22Rv1 (cell line): ENCODE data around the gene SHROOM2.

ENCODE experiments used
- H3K27ac ChIP-seq: fragments of 450-650 bp; 2 replicates; pipeline ENCODE4 v1.5.1; 2017
- ZFX ChIP-seq: fragments of 450-650 bp; IDR thresholded peaks from 2 replicates; pipeline ENCODE4 v1.6.1; 2017; ENCODE audit warnings: antibody characterized with exemption, borderline replicate concordance
- TF ChIP-seq, protein P1 (sequence below): fragments of 450-650 bp; IDR thresholded peaks from 2 replicates; pipeline ENCODE4 v1.5.1; 2017; ENCODE audit warnings: mild to moderate bottlenecking

SHROOM2 gene

DNA sequence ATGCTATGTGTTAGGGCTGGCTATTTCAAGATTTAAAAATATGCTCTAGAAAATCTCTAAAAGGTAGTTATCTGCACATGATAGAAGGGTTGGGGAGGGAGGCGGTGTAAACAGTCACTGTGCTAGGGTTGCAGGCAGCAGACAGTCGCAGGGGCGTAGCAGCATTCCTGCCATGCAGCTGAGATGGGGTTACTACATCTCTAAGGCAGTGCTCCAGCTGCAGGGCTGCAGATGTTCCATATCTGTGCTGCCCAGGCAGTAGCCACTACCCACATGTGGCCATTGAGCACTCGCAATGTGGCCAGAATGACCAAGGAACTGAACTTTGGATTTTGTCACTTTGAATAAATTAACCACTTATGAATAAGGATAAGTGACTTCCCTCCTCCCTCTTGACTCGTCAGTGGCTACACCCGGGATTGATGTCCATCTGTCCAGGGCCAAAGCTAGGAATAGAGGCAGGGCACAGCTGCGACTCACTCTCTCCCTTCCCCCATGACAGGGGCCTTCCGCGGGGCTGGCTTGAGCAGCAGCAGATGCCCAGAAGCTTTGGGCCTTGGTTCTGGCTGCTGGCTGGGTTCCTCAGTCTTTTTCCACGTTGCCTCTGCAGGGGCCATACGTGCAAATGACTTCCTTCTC is 101.5 kb downstream of the SHROOM2 start:
- no peak for TF ChIP-seq ZFX
- TF ChIP-seq, protein P1, sequence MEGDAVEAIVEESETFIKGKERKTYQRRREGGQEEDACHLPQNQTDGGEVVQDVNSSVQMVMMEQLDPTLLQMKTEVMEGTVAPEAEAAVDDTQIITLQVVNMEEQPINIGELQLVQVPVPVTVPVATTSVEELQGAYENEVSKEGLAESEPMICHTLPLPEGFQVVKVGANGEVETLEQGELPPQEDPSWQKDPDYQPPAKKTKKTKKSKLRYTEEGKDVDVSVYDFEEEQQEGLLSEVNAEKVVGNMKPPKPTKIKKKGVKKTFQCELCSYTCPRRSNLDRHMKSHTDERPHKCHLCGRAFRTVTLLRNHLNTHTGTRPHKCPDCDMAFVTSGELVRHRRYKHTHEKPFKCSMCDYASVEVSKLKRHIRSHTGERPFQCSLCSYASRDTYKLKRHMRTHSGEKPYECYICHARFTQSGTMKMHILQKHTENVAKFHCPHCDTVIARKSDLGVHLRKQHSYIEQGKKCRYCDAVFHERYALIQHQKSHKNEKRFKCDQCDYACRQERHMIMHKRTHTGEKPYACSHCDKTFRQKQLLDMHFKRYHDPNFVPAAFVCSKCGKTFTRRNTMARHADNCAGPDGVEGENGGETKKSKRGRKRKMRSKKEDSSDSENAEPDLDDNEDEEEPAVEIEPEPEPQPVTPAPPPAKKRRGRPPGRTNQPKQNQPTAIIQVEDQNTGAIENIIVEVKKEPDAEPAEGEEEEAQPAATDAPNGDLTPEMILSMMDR = no peak
- no peak overlapping the region for H3K27ac ChIP-seq

DNA sequence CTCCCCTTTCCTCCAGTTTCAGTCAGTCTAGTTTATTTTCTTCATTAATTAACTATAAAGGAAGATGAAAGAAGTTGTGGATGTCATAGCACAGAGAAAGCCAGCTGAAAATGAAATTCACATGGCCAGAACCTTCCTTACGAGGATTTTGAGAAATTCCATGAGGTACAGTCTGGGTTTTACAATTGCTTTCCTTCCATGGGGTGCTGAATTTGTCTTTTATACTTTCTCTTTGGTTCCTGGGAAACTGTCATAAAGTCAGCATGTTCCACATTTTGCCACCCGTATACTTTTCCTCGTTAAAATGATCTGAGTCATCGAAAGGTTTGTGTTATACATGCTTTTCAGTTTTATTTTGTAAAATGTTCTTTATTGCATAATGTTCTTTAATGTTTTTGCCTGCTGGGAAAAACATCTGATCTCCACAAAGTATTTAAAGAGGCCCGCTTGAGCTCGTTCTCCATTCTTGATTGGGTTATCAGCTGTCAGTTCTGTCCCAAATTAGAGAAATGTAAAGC is 102.8 kb downstream of the SHROOM2 start:
- TF ChIP-seq, protein P1 = no peak
- no peak for TF ChIP-seq ZFX

DNA sequence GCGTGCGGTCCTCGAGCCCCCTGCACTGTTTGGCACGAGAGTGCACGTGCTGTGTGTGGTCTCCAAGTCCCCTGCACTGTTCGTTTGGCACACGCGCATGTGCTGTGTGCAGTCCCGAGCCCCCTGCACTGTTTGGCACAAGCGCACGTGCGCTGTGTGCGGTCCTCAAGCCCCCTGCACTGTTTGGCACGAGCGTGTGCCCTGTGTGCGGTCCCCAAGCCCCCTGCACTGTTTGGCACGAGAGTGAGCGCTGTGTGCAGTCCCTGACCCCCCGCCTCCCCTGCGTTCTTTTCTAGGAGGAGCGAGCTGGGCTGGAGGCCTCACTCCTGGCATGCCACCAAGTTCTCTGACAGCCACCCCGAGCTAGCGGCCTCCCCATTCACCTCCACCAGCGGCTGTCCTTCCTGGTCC is 104.5 kb downstream of the SHROOM2 start:
- H3K27ac ChIP-seq = no peak overlapping the region
- TF ChIP-seq ZFX = no peak

More for the DNA sequence above, 102.8 kb downstream of the SHROOM2 start:
- no peak overlapping the region for H3K27ac ChIP-seq

DNA sequence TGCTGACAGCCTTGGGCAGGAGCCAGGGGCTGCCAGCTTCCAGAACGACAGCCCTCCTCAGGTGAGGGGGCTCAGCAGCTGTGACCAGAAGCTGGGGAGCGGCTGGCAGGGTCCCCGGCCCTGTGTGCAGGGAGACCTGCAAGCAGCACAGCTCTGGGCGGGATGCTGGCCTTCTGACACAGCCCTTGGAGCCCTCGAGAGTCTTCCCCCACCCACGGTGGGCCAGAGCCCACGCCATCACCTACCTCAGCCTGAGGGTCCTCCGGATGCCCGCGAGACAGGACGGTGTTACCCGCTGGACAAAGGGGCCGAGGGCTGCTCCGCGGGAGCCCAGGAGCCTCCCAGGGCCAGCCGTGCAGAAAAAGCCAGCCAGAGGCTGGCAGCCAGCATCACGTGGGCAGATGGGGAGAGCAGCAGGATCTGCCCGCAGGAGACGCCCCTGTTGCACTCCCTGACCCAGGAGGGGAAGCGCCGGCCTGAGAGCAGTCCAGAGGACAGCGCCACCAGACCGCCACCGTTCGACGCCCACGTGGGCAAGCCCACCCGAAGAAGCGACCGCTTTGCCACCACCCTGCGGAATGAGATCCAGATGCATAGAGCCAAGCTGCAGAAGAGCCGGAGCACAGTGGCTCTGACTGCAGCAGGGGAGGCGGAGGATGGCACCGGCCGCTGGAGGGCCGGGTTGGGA is 109.1 kb downstream of the SHROOM2 start:
- H3K27ac ChIP-seq = no peak overlapping the region
- TF ChIP-seq, protein P1 = no peak
- no peak for TF ChIP-seq ZFX

DNA sequence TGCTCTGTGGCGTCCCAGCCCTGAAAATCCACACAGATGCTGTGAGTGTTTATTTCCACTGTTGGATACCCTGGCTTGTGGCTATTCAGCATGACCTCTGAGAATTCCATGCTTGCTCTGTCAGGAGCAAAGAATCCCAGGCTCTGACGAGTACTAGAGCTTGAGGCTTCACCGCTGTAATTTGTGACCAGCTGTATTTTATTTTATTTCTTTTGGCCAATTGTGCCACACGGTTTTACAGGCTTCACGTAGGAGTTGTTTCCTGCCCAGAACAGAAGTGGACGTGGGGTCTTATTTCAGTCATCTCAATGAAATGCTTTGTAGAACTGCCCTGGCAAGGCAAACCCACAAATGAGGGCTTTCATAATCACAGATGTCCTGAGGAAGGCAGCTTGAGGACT is 111.5 kb downstream of the SHROOM2 start:
- TF ChIP-seq, protein P1 = no peak
- no peak for TF ChIP-seq ZFX
- H3K27ac ChIP-seq = no peak overlapping the region

DNA sequence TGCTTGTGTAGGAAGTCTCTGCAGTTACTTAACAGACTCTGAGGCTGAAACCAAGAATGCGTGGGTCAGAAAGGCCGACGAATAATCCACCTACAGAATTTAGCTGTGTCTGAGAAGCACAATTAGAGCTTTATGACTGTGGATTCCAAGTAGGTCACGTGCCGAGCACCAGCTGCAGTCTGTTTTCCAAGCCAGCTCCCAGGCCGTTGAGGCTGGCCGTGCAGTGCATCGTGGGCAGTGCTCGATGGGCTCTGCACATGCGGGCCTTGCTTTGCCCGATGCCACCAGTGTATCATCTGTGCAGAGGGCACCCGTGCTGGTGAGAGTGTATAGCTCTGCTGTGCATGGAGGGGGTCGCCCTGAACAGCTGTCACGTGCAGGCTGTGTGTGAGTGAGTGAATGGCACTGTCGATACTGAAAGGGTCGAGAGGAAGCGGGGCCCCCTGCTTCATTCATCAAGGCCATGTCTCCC is 113.4 kb downstream of the SHROOM2 start:
- no peak overlapping the region for H3K27ac ChIP-seq
- TF ChIP-seq, protein P1 = no peak

DNA sequence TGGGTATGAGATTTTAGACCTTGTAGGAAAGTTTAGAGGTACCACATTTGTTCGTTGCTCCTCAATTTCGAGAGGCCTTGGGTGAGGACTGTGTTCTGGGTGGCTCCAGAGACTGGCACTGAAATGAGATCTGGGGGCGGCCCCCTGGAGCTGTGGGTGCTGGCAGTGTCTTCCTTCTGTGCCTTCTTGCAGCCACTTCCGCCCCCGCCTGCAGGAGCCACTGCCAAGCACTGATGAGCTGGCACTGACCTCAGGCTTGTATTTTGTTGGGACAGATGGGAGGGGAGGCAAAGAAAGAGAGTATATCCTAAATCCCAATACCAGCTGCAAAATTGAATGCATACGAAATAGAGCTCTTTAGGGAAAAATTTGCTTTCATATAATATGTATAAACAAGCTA is 116.4 kb downstream of the SHROOM2 start:
- TF ChIP-seq, protein P1 = no peak
- TF ChIP-seq ZFX = no peak
- H3K27ac ChIP-seq = no peak overlapping the region
